GM12864 (cell line): ENCODE data around the gene FOXP4.
"Not testable (repeated sequence)": the region's sequence is repeated elsewhere in the genome, so short reads cannot be mapped to it uniquely, and the experiment has no call there.

Experiments used
- DNase-seq: peaks from one replicate; pipeline ENCODE4 v3.0.0-alpha.2; 2011; ENCODE audit warnings: low read depth
- H3K4me3 ChIP-seq: 2 replicates; pipeline ENCODE4 v1.5.1; 2011; ENCODE audit warnings: mild to moderate bottlenecking, low read depth, low read length, control low read depth
- TF ChIP-seq, protein P1 (sequence below): IDR thresholded peaks from 2 replicates; pipeline ENCODE4 v1.5.1; 2011; ENCODE audit warnings: low read depth, mild to moderate bottlenecking, moderate library complexity, low read length, control low read depth, inconsistent platforms; ENCODE audit errors: missing control alignments

The FOXP4 gene

DNA sequence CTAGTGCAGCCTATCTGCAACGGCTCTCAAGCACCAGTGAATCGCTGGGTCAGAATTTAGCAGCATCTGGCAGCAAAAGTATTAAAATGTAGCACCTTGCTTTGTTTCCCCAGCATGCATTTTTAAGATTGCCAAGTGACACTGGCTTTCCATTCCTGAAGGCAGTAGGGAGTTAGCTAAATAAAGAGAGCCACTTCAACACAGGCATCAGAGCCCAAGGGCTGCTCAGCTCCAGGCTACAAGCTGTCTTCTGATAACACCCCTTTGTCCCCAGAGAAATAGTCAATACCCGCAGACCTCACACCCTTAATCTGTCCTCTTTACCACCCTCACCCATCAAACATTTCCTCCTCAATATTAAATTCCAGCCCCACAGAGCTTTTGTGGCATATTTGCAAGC, 72.4 kb downstream of the FOXP4 start:
- H3K4me3 ChIP-seq, result no peak overlapping the region
- TF ChIP-seq, protein P1, sequence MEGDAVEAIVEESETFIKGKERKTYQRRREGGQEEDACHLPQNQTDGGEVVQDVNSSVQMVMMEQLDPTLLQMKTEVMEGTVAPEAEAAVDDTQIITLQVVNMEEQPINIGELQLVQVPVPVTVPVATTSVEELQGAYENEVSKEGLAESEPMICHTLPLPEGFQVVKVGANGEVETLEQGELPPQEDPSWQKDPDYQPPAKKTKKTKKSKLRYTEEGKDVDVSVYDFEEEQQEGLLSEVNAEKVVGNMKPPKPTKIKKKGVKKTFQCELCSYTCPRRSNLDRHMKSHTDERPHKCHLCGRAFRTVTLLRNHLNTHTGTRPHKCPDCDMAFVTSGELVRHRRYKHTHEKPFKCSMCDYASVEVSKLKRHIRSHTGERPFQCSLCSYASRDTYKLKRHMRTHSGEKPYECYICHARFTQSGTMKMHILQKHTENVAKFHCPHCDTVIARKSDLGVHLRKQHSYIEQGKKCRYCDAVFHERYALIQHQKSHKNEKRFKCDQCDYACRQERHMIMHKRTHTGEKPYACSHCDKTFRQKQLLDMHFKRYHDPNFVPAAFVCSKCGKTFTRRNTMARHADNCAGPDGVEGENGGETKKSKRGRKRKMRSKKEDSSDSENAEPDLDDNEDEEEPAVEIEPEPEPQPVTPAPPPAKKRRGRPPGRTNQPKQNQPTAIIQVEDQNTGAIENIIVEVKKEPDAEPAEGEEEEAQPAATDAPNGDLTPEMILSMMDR, result no peak
- no peak for DNase-seq

DNA sequence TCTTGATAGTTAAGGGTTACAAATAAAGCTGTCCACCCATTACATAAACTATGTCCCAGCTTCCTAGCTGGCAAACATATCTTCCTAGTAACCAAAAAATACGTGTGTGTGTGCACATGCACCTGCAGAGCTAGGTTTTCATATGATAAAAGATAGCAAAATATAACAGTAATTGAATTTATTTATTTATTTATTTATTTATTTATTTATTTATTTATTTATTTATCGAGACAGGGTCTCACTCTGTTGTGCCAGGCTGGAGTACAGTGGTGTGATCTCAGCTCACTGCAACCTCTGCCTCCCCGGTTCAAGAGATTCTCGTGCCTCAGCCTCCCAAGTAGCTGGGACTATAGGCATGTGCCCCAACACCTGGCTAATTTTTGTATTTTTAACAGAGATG, 73.0 kb downstream of the FOXP4 start:
- H3K4me3 ChIP-seq, DNase-seq: not testable (repeated sequence)

DNA sequence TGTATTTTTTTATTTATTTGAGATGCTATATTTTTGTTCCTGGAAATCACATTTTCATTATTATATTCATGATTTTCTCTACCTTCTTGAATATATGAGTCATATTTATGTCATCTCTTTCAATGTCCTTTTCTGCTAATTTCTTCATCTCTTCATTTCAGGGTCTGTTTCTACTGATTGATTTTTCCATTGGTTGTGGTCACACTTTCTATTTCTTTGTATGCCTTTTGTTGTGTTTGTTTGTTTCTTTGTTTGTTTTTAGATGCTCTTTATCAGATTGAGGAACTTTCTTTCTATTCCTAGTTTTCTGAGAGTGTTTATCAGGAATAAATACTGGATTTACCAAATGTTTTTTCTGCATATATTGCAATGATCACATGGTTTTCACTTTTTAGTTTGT, 75.2 kb downstream of the FOXP4 start:
- DNase-seq, result no peak
- H3K4me3 ChIP-seq, result no peak overlapping the region
- TF ChIP-seq, protein P1, result no peak

DNA sequence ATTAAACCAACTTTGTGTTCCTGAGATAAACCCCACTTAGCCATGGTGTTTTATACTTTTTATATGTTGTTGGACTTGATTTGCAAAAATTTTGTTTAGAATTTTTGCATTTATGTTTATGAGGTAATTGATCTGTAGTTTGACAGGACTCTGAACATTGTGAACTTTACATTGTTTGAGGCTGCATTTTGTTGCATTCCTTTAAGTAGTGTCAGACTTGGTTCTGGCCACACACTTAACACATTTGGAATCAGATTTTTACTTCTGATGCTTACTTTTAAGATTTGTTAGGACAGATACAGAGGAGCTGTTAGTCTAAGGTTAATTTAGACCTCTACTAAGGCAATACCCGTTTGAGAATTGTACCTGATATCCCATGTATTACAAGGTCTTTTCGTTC, 75.6 kb downstream of the FOXP4 start:
- TF ChIP-seq, protein P1, result no peak
- no peak overlapping the region for H3K4me3 ChIP-seq
- DNase-seq, result no peak

DNA sequence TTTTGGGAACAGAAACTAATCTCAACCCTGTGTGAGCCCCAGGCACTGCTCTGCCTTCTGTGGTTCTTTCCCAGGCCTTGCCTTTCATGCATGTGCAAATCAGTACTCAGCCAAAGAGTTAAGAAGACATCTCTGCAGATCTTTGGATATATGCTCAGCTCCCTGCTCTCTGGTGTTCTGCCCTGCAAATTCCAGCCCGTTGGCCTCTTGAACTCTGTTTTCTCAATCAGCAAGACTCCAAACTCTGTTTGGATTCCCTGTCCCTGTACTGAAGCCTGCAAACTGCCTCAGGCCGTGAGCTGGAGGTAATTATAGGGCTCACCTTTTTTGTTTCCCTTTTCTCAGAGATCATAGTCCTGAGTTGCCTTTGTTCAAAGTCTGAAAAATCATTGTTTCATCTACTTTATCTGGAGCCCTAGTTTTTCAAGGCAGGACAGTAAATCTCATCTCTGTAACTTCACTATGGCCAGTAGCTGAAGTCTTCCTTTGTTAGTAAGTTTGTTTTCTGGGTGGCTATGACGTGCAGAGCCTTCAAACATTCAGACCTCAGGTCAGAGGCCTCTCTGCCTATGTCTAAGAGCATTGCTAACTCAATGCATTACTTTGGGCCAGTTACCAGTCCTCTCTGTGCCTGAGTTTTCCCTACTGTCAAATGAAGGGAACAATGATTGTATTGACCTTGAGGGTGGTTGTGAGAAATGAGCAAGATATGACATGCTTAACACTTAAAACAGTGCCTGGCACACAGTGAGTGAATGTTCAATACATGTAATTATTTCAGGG, 76.2 kb downstream of the FOXP4 start:
- no peak overlapping the region for H3K4me3 ChIP-seq
- DNase-seq, result no peak
- TF ChIP-seq, protein P1, result no peak

DNA sequence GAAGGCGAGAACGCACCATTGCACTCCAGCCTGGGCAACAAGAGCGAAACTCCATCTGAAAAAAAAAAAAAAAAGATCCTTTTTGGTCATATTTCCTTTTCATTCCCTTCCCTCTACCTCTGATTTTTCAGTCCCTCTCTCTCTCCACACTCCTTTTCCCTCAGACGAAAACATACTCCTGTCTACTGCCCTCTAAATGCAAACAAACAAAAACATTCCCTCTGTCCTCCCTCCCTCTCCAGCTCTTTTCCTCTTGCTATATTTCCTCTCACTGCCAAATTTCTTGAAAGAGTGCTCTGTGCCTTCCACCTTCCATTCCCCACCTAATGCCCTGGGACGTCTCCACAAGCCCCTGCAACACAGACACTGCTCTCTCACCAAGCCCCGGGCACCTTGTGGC, 77.1 kb downstream of the FOXP4 start:
- TF ChIP-seq, protein P1, result no peak
- no peak for DNase-seq
- no peak overlapping the region for H3K4me3 ChIP-seq

DNA sequence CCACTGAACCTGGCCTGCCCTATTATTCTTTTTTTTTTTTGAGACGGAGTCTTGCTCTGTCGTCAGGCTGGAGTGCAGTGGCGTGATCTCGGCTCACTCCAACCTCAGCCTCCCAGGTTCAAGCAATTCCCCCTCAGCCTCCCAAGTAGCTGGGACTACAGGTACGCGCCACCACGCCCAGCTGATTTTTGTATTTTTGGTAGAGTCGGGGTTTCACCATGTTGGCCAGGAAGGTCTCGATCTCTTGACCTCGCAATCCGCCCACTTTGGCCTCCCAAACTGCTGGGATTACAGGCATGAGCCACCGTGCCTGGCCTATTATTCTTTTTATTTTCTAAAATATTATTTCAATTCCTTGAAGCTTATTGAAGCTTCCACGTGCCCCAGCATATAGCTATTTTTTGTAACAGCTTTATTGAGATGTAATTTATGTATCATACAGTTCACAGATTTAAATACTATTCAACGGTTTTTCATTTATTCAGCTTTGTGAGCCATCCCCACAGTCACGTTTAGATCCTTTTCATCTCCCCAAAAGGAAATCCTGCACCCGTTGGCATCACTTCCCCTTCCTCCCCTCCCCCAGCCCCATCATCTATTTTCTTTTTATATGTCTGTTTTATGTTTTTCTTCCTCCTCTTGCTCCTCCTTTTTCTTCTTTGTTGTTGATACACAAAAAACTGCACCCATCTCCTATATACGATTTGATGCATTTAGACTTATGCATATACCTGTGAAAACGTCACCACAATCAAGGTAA, 78.6 kb downstream of the FOXP4 start:
- TF ChIP-seq, protein P1, result no peak
- H3K4me3 ChIP-seq, result no peak overlapping the region
- no peak for DNase-seq
